ENCODE results near the gene NANOGP8. TPM values are rescaled to one million over a fixed set of nuclear protein-coding genes. Genes with fewer than 3 reads are reported as not detected.

Gene NANOGP8
- total RNA-seq, 1 donor from 2014 or later = not detected

Other genes with a start within 250 kb of the NANOGP8 start
- gene AQR, start 115.6 kb downstream of the NANOGP8 start, total RNA-seq = 8.3 TPM
- gene ZNF770, start 97.0 kb downstream of the NANOGP8 start, total RNA-seq = 41.8 TPM